T-helper 2 cell treated with Interferon-gamma antibody and Interleukin-4, amounts not matched to agents 100 ng/mL and 5 ng/mL, for 36 hours (primary cell): ENCODE results near the gene HAUS7. TPM values are rescaled to one million over a fixed set of nuclear protein-coding genes. Genes with fewer than 3 reads are reported as not detected.

ENCODE experiments used
- intact Hi-C: fragments of 100-400 bp; cut with micrococcal nuclease; formaldehyde crosslinking; loops from one replicate; pipeline ENCODE4 v1.15.1; 2023
- total RNA-seq: library from RNA; stranded (reverse); gene quantifications from 2 replicates; pipeline ENCODE4 v1.2.3, GENCODE V29; 2022

Gene HAUS7
- total RNA-seq, 1 donor from 2014 or later: 57.5 TPM

DNA sequence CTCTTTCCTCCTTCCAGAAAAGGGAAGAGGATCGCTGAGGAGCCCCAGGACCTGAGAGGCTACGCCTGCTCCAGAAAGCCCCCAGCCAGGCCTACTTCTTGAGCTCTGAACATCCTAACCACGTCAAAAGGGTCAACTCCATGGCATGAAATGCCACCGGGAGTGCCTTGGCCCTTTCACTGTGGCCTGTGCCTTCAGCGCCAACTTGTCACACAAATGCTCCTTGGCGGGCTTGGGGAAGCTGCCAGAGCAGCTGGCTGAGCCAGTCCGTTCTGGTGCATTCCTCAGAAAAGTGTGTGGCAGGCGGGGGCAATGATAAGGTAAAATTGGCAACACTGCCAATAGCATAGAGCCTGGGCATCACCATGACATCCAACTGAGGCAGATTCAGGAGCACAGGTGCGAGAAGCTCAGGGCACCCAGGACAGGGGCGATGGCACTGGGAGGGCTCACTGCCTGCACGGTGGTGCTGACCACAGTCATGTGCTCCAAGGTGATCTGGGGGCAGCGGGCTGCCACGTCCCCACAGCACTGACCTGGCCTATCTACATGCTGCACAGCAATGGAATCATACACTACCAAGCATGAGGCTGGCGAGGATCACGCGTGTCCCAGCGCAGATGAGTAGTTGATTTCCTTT lies 12.4 kb downstream of the HAUS7 start:
- intact Hi-C loops: no loop called here

DNA sequence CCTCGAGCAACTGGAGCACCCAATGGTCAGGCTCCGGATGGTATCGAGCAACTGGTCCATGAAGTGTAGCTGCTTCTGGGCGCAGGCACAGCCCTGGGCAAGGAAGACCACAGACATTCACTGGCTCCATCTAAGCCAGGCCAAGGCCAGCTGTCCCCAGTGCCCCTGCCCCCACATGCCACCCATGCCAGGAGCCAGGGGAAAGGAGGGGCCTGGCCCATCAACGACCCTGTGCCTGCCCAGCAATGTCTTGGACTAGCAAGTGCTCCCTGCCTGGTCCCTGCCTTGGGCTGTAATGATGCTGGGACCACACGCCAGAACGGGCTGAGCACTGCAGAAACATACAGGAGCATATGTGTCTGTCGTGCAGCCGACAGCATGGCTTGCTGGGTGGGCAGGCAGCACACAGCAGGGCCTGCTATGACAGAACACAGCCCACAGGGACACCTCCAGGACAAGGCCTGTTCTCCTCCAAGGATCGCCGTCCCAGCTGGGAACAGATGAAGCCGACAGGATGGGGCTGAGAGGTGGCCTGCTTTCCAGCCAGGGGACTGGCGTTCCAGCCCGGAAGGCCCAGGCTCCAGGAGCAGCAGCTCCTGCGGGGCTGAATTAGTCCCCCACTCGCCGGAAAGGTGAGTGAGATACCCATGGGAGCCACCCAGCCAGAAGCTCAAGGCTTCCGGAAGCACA lies 13.1 kb downstream of the HAUS7 start:
- intact Hi-C loops: no loop called here

DNA sequence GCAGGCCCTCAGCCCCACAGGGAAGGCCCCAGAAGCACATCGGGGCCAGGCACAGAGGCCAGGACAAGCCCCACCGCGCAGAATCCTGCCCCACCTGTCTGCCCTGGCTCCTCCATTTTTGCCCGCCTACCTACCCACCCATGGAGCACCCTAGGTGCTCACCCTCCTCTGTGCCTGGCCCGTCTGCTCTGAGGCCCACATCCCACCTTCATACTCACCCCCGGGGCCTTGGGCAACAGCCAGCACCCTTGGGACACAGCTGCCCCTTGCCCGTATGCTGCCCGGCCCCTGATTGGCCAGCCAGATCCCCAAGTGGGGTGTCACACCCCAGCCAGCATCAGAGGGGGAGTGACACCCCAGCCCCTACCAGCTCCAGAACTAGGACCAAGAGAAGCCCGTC lies 13.7 kb downstream of the HAUS7 start:
- intact Hi-C loops: no loop called here

DNA sequence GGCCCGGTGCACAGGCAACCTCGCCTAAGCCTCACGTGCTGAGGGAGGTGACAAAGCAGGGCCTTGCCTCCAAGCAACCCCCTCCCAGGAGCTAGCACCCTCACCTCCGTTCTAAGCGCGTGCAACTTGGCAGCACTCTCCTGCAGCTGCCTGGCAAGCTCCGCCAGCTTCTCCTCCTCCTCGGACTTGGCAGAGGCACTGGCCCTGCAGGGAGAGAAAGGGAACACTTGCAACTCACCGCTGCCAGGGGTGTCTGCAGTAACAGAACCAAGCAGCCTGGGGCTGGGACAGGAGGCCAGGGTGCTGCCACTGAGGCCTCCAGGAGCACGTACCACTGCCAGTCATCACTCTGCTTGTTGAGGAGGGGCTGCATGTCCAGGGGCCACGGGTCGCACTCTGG lies 14.2 kb downstream of the HAUS7 start:
- intact Hi-C loops: no loop called here

DNA sequence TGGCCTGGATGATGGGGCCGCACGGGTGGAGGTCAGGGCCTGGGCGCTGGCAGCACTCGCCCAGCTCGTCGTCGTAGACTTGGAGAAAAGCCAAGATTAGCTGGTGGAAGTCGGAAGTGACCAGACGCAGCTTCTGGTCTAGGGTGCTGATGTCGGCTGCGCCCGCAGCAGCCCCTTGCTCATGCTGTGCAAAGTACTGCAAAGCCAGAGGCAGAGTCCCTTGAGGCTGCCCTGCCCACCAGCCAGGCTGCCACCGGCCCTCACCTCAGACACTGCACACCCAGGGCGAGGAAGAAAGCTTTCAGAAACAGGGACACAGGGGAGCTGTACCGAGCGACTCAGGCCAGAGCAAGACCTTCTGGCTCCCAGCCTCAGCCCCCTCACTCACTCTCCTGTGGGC lies 14.8 kb downstream of the HAUS7 start:
- intact Hi-C loops: no loop called here

DNA sequence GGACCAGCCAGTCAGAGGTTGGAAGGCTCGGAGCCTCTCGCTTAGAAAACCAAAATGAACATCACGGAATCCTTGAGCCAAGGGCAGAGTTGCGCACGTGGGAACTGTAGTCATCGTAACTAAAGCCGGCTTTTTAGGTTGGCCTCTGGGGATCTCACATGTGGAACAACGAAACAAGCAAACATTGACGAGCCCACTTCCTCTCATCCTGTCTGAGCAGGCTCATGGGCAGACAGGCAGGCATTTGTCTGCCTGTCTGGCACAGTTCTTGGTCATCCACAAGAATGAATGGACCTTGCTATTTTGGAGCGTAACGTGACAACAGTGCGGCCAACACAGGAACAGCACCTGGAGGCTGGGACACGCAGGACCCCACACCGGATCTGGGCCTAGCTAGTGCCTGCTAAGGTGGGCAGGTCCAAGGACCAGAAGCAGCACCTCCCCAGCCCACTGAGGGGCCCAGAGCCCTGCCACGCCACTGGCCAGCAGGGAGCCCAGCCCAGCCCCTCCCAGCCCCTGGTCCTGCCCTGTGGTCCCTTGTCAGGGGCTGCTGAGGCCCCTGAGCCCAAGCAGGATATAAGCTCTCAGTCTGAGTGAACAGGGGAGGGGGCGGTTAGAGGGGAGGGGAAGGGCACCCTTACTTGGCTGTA lies 15.3 kb downstream of the HAUS7 start:
- intact Hi-C loops: no loop called here

DNA sequence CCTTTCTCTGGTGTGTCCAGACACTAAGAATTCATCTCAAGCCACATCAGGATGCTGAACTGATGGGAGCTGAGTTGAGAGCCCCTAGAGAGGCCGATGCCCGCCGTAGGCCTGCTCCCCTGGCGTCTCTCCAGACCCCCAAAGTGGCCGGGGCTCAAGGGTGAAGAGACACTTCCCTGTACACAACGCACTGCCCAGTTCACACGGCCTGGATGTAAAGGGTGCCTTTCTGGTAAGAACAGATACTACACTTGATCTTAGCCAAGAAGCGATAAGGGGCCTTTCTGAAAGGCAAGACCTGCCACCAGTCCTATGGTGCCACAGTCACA lies 19.5 kb downstream of the HAUS7 start:
- intact Hi-C loops: no loop called here

DNA sequence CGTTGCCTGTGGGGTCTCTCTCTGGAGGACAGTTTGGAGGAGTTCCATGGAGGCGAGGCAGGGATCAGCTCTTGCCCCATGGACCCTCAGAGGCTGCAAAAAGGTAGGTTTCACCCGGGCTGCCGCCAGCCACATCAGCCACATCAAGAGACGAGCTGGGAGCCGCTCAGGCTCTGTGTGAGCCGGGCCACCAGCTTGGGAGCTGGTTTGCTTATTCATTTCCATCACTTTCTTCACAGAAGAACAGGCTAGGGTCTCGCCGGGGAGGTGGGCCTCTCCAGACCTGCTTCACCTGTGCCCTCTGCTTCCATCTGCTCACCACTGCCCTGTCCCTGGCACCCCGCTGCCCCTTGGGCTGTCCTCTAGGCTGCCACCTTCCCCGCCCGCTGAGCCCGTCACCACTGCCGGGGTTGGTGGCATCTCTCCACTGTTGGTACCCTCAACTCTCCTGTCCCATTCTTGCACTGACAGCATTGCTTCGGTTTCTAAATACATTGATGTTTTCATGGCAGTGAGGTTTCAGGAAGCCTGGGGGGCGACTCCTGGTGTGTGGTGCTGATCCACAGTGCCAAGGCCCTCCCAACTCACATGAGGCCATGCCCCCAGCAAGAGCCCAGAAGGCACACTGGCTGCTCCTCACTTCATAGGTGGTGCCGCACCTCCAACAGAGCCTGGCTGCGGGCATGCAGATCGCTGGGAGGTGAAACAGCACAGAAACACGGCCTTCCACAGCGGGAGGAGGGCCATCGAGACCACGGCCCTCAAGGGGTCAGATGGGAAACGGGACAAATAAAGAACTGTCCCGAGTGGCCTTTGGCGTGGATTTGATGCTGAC lies 20.0 kb downstream of the HAUS7 start:
- intact Hi-C loops: no loop called here

DNA sequence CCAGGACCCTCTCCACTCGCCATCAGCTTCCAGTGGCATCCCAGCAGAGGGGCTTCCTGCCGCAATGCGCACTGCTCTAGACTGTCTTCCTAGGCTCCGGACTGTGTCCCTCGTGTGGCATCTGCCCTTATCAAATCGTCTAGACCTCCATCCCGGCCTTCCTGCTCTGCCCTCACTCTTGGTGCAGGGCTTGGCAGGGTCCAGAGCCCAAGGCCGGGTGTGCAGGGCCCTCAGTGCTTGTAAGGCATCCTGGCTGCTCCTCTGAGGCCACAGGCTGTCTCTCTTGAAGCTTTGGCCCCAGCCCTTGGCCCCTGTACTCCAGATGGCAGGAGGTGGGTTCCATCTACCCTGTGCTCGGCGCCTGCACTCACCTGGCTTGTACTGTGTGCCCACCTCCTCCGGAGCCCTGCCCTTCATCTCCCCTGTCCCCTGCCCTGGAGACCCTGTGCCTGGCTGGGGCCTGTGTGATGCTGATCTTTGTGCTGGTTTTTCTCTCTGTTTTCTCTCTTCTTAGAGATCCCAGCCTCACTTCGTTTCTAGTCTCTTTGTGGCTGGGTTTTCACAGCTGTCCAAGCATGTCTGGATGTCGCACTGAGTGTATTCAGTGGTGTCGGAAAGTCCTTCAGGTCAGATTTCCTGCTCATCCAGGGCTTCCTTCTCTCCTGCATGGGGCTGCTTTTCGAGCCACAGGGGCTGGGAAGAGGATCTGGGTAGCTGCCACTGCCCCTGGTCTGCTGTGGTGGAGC lies 20.8 kb downstream of the HAUS7 start:
- intact Hi-C loops: no loop called here

DNA sequence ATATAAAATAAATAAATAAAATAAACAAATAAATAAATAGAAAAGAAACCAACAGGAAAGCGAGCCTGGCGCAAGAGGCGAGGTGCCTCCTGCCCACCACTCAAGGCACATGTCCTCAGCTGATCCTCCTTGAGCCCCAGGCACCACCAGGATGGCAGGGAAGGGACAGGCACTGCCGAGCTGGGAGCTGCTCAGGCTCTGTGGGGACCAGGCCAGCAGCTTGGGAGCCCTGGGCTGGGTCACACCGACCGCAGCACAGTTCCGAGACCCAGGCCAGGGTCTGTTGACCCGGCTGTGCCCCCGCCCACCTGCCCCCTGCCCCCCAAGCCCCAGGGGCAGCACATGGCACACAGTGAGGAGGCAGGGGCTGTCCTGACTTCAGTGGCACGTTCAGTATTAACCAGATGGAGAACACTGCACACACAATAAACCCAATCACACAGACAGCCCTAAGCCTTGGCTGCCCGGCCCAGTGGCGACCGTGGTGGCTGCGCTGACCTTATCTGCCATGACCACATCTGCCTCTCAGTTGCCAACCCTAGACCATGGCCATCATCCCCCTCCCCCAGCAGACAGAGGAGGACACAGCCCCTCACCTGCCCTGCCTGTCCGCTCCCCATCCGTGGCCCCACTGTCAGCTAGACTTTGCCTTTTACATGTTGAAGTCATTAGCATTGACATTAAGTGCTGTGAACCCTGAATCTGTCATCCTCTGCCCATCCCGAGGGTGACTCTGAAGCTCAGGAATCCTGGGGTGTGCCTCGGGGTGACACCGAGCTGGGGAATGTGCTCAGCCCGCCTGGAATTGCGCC lies 21.6 kb downstream of the HAUS7 start:
- intact Hi-C loops: no loop called here

DNA sequence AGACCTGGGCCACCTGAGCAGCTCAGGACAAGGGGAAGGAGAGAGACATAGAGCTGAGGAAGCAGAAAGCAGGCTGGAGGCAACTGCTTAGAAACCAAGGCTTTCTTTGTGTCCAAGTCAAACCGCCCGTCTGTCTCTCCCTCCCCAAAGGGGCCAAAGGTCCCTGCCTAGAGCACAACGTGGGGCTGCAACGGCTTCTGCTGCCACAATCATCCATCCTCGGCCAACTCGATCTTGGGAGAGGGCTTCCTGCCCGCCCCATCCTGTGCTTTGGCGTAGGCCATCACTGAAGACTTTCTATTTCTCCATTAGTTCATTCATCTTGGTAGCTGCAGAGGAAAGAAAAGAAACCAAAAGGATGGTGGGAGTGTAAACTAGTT lies 22.8 kb downstream of the HAUS7 start:
- intact Hi-C loops: no loop called here

DNA sequence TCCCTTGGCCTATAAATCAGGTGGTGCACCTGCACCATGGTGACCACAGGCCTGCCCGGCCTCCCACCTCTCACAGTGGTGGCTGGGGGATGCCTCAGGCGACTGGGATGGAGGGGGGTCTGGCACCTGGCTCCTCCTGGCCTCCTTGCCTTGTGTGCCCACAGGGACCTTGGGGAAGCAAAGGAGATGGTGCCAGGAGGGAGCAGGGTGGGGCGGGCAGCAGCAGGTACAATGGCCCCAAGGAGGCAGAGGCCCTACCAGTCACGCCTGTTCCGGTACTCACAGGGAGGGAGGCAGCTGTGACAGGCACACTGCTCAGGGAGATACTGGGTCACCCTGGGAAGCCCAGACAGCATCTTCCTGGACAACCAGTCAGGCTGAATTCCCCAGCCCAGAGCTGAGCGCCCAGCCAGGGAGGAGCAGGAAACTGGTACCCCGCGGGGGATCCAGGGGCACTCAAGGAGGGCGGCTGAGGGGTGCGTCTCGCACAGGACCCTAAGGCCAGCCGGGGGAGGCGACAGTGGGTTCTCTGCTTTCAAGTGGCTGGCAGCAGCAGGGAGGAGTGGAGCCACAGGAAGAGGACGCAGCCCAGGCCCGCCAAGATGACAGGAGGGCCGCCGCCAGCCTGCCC lies 23.3 kb downstream of the HAUS7 start:
- intact Hi-C loops: no loop called here

DNA sequence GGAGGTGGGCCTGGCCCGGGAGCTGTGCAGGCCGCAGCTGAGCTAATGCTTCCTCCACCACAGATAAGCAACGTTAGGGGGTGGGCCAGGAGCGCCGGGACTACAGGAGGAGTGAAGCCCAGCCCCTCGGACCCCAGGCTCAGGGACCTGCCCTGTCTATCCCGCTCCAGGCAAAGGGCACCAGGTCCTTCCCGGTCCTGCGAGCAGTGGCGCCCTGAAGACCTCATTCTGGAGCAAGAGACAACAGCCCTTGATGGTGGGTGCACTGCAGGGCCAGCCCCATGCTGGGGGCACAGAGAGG lies 23.8 kb downstream of the HAUS7 start:
- intact Hi-C loops: no loop called here

DNA sequence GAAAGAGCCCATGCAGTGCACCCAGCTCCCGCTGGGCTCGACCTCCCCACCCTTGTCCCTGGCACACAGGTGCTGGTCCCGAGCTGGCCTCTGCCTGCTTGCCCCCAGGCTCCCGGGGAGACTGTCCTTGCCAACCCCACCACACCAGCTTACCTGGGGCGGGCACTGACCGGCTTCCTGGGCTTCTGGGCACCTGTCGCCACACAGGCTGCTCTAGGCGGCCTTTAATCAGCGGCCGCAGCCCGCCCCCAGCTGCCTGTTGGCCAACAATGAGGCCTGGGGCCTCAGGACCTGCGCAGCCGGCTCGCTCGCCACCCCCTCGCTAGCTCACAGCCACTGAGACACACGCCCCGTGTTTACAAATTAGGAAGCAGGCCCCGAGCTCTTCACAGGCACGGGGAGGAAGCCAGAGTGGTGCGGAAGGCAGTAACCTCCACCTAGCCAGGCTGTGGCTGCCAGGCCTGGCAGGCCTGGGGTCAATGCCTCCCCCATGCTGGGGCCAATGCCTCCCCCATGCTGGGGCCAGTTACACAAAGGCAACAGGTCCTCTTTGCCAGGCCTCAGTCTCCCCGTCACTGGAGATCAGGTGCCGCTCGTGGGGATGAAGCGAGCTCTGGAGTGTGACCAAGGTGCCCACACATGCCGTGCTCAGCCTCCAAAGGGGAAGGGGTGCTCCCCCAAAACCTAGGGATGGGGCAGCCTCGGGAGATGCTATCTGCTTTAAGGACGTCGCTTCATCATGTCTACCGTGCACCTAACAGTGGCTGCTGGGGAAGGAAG lies 24.3 kb downstream of the HAUS7 start, which contains the start of gene TREX2:
Gene TREX2 (minus strand): TSS at position 201 of the 780 bp plus-strand sequence. CDS start 626 bp downstream, outside the sequence.
- intact Hi-C loops: no loop called here

DNA sequence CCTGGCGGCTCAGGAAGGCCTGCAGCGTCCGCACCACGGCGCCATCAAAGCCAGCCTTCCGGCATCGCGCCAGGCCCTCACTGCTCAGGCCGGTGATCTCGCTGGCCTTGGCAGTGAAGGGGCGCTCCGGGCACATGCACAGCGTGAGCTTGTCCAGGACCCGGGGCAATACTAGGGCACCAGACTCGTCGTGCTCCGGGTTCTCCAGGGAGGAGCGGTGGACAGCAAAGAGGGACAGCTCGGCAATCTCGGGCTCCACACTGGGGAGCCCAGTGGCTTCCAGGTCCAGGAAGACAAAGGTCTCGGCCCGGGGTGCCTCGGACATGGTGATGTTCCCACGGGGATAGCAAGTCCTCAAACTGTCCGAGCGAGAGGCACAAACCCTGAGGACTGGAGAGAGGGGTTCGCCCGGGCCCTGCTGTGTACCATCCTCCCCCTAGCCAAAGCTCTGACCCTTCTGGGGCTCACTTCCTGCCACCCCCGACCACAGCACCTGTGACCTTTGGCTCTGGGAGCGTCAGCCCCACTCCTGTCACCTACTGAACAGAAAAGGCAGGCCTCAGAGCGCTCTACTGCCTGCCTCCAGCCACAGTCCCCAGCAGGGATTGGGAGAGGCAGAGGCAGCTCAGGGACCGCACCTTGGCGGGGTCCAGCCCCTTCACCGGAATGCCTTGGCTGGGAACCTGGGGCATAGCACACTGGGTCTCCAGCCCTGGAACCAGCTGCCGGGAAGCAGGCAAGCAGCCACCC lies 25.1 kb downstream of the HAUS7 start:
- intact Hi-C loops: no loop called here

DNA sequence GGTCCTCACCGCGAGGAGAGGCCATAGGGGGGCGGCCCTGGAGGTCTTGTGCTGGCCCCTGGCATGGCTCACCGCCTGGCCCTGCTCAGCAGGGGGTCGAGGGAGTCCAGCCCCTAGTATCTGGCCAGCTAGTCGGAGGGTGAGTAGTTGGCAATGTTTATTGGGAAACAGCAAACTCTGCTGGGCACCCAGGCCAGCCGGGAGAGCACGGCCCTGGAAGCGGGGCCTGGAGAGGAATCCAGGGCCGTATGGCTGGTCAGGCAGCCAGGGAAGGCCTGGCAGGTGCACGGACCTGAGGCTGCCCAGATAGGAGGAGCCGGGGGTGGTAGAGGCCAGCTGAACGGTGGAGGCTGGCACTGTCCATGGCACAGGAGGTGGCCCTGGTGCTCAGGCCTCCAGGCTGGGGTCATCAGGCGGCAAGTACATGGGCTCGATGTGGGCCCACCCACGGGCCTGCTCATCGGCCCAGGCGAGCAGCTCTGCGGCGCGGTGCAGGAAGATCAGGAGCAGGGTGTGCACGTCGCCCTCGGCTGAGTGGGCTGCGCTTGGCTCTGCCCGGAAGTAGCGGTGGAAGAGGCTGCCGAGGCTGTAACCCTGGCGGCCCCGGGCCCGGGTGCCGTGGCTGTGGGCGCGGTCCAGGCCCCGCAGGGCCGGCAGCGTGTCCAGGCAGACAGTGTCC lies 25.9 kb downstream of the HAUS7 start:
- intact Hi-C loops: no loop called here

DNA sequence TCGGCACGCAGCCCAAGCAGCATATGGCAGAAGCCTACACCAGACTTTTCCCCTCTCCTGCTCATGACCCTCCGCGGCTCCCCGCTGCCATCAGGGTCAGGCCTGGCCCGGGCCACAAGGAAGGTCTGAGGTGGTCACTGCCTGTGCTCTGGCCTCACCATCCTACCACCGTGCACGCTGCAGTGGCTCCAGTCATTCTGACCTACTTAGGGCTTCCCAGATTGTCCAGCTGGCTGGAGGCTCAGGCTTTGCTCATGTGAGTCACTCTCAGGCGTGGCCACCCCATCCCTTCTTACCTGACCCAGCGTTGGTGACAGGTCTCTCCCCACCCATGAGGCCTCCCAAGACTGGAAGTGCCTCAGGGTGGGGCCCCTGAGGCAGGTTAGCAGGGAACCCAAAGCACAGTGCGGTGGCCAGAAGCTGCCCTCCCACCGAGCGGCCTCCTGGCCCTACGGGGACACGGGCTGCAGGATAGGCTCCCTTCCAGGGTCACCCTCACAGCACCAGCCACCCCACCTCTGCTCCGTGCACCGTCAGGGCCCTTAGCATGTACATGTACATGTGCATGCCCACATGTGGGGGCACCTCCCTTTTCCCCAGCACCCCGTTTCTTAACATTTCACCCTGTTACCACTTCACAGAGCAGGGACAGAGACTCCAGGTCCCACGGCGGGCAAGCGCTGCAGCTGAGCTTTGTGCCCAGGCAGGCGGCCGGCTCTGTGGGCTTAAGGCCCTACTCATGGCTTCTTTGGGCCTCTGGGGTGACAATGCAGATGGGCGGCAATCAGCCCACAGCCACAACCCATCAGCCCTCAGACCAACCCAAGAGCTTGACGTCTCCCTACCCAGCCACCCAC lies 26.7 kb downstream of the HAUS7 start:
- intact Hi-C loops: no loop called here
